GM18907 (cell line): Measurements from ENCODE around the gene PPL.

Experiments used
- ATAC-seq: cut with Tn5 transposase; IDR thresholded peaks from one replicate; pipeline ENCODE4 v1.9.1; 2021; ENCODE audit warnings: mild to moderate bottlenecking, moderate library complexity; ENCODE audit not compliant: unreplicated experiment

PPL gene

DNA sequence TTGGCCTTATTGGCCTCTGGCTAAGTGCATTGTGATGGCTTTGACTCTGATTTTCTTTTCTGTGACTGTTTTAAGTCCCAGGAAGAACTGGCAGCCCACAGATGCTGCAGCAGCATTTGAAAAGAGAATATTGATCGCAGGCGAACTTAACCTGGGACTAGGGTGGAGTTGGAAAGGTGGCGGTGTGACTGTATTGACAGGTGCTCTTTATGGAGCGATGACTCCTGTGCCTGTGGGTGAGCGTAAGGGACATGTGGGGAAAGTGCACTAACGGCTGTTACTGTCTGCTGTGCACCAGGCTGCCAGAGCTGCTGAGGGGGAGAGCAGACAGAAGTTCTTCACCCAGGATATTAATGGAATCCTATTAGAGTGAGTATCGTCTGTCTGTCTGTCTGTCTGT, 68.4 kb downstream of the PPL start:
- ATAC-seq, result no peak

DNA sequence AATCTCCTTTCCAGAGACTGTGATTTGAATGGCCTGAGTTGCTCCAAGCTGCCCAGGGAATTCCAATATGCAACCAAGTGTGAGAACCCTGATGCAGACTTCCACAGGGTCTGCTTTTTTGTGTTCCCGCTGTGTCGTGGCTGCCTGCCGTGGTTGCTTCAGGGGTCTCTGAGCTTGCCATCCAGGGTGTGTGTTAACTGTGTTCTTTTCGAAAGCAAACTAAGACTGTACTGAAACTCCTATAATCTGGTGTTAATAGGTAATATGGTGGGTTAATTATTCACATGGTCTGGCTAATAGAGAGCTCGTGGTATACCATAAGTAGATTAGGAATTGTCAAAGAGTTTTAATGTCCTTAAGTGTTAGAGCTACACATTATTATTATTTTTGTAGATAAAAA, 68.9 kb downstream of the PPL start:
- peak; percentile 80 for ATAC-seq

GRCh38 chr16:4866586-4866985, 70.4 kb downstream of the PPL start:
- no peak for ATAC-seq

DNA sequence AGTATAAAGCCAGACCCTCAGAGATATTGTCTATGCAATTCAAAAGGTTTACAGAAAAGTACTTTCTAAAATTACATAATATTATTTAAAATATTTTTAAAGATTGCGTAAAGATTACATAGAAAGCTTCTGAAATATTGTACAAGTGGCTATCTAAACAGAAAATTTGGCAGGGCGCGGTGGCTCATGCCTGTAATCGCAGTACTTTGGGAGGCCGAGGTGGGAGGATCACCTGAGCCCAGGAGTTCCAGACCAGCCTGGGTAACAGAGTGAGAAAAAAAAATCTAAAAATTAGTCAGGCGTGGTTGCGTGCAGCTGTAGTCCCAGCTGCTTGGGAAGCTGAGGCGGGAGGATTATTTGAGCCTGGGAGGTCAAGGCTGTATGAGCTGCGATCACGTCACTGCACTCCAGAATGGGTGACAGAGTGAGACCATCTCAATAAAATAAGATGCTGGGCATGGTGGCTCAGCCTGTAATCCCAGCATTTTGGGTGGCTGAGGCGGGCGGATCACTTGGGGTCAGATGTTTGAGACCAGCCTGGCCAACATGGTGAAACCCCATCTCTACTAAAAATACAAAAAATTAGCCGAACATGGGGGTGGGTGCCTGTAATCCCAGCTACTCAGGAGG, 71.6 kb downstream of the PPL start:
- no peak for ATAC-seq

DNA sequence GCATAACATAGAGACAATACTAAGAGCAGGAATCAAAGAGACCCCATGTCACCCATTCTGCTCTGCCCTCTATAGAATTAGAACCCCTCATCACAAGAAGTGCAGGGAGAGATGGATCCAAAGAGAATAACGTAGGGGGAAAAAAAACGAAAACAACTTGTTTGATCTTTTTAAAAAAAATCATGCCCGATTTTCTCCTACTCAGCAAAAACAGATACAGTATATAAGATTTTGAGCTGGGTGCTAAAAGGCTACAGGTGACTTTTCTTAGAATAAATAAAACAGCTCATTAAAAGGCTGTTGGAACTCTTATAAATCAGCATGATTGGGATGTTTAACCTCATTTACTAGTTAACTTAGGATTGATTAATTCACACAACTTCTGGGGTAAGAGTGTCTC, 72.2 kb downstream of the PPL start:
- no peak for ATAC-seq

DNA sequence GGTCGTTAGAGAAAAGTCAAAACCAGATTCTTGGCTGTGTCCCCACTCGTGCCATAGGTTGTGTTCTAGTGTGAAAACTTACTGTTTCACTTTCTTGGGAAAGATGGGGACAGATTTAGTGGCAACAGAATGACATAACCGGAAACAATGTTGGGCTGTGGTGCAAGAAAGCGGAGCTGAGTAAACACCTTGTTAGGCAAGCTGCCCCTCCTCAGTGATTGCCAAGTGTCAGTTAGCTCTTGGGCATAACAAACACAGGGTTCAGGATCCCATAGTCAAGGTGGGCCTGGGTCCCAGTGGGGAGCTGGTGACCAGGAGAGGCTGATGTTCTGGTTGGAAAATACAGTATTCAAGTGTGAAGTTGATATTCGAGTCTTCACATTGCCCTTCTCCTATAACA, 74.3 kb downstream of the PPL start:
- no peak for ATAC-seq

DNA sequence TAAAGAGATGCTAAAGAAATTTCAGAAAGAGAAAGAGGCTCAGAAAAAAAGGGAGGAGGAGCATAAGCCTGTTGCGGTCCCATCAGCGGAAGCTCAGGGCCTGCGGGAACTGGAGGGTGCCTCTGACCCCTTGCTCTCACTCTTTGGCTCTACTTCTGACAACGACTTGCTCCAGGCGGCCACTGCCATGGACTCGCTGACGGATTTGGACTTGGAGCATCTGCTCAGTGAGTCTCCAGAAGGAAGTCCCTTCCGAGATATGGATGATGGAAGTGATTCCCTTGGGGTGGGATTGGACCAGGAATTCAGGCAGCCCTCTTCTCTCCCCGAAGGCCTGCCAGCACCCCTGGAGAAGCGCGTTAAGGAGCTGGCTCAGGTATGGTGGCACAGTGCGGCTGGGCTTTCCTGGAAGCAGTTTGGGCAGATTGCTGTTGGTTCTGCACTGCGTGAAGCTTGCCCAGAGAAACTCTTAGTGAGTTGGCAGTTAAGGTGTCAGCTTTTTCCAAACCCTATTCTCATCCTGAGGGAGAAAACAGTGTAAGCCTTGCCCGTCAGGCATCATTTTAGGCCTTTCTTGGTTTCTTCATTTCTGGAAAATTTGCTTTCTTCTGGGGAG, 76.1 kb downstream of the PPL start:
- no peak for ATAC-seq

- no peak for ATAC-seq
These were observed 77.1 kb downstream of the PPL start for GRCh38 chr16:4859900-4860255.

- ATAC-seq, result no peak
These were observed 77.6 kb downstream of the PPL start for GRCh38 chr16:4859190-4859899.

DNA sequence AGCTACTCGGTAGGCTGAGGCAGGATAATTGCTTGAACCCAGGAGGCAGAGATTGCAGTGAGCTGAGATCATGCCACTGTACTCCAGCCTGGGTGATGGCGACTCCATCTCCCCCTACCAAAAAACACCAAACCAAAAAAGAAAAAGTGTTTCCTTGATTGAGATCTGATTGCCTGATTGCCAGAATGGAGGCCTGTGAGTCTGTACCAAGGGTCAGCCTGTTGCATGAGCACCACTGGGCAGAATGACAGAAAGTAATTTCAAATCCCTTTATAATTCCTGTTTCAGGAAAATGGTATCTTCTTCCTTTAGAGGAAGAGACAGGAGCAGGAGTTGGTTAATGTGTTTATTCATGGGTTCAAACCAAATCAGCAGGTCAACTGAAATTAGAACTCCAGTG, 81.1 kb downstream of the PPL start:
- ATAC-seq, result no peak

DNA sequence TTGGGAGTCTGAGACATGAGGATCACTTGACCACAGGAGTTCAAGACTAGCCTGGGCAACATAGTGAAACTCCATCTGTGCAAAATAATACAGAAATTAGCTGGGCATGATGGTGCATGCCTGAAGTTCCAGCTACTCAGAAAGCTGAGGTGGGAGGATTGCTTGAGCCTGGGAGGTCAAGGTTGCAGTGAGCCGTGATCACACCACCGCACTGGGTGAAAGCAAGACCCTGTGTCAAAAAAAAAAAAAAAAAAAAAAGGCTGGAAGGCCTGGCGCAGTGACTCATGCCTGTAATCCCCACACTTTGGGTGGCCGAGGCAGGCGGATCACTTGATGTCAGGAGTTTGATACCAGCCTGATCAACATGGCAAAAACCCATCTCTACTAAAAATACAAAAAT, 81.6 kb downstream of the PPL start:
- ATAC-seq, result no peak

DNA sequence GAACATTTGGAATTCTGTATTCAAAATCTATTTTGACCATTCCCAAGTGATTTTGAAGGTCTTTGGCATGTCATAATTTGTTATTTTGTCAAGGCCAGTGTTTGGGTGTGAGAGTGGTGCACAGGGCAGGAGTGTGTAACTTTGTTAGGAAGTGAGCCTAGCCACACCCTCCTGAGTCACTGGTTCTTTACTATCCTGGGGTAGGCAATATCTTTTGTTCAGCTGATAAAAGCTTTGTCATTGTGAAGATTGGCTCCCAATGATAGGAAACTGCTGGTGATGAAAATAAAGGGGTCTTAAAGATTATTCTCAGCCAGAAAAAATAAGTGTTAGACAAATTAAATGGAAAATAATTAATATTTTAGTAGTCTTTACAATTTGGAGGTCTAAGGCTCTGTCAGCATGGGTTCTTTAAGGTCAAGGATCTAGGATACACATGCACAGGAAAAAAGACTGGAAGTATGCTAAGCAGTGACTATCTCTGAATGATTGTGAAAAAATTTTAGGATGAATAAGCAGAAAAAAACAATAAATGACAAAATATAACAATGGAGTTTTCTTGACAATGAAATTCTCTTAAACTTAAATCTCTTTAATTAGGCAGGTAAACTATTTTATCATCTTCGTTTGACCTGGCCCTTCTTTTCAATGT, 84.6 kb downstream of the PPL start:
- ATAC-seq, result no peak

GRCh38 chr16:4850211-4850610, 86.7 kb downstream of the PPL start:
- ATAC-seq, result no peak

DNA sequence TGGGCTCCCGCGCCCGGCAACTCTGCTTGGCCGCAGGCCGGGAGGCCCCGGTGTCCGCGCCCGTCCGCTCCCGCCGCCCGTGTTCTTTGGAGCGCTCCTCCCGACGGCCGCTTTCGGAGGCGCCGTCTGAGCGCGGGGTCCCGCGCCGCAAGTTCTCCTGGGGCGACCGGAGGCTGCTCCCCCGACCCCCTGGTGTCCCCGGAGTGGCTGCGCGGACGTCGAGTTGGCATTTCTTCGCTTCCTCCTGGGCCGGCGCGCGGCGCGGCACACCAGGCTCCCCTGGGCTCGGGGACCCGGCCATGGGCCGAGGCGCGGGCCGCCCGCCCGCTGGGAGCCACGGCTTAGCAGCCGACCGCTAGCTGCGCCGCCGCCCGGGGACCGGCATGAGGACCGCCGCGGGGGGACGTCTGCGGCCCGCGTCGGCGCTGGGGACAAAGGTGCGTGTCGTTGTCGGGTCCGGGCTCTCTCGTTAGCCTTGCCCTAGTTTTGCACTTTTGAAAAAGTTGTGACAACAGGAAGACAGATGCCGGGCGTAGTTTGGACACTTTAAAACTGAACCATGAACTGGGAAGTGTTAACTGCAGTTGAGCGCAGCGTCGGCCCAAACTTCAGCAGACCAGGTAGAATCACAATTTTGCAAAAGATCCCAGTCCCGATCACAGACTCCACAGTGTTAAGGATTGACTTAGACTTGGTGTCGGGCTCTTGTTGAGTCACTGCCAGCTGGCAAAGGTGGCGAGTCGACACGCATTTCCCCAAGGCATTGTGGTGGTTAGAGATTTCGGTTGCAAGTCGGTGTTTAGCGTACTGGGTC, 89.0 kb downstream of the PPL start:
- ATAC-seq, result peak; percentile 30

GRCh38 chr16:4846901-4847773, 89.8 kb downstream of the PPL start, which contains the start of the genes GLYR1 and UBN1:
GLYR1 (minus strand) TSS chr16:4847288; CDS start chr16:4847265, 23 bp downstream.
UBN1 (plus strand) TSS chr16:4847481; CDS start chr16:4852918, 5,437 bp downstream.
- peak; percentile 90 for ATAC-seq

GRCh38 chr16:4846503-4846900, 90.4 kb downstream of the PPL start:
- peak; percentile 26 for ATAC-seq

DNA sequence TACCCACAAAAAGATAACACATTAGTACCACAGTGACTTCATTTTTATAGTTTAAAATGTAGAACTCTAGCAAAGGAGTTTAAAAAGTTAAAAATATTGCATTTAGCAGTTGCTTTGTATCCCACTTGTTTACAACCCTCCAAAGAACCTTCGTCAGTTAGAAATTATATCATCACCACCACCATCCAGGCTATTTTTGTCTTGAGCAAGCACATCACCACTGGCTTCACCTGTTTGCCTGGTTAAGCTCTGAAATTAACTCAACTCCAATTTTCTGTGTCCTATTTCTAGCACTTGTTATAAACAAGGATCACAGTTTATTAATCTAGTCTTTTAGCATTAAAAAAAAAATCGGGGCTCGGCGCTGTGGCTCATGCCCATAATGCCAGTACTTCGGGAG, 96.0 kb downstream of the PPL start:
- ATAC-seq, result no peak

- ATAC-seq, result no peak
These were observed 97.0 kb downstream of the PPL start for GRCh38 chr16:4839942-4840341.

- no peak for ATAC-seq
These were observed 99.0 kb downstream of the PPL start for GRCh38 chr16:4837733-4838501.
